Measurements from ENCODE around the gene KLHL13.
"Not testable (repeated sequence)": the region's sequence is repeated elsewhere in the genome, so short reads cannot be mapped to it uniquely, and the experiment has no call there.

The KLHL13 gene

DNA sequence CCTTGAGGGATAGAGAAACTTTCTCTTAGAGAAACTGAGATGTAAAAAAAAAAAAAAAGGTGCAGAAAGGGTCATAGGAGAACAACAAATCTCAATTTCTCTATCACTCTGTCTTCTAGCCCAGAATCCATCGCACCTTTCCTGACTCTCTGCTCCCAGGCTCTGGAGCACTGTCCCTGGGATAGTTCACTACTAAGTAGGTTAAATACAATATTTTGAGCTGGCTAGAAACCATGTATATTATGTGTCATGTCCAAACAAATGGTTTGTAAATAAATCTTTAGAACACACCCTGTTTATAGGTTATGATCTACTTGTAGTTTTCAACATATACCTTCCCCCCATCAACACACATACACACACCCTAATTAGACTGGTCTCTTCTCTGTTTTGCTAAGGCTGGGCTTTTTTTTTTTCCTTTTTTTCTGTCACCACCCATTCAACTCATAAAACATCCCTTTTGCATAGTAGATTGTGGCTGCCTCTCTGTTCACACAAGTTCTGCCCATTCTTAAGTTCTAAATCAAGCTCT is 124.4 kb downstream of the KLHL13 start:
- DNase-seq: no peak

- DNase-seq: no peak
These were observed 126.2 kb downstream of the KLHL13 start for GRCh38 chrX:117990438-117990837.

GRCh38 chrX:117989512-117989911 is 127.1 kb downstream of the KLHL13 start:
- DNase-seq: no peak

DNA sequence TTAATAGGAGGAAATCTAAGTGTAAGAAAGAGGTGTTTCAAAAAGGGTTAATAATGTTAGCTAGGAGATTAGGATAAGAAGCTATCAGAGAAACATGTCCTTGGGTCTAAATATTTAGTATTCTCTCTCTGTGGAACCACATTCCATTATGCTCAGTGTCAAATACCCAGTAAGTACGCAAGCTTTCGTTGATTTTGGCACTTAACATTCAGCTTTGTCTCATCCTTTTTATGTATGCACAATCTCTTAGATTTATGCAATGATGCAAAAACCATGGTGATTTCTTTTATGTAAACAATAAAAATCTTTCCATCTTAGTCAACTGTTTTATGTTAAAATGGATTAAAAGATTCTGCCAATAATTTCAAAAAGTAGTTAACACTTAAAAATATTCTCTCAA is 129.2 kb downstream of the KLHL13 start:
- DNase-seq: no peak

DNA sequence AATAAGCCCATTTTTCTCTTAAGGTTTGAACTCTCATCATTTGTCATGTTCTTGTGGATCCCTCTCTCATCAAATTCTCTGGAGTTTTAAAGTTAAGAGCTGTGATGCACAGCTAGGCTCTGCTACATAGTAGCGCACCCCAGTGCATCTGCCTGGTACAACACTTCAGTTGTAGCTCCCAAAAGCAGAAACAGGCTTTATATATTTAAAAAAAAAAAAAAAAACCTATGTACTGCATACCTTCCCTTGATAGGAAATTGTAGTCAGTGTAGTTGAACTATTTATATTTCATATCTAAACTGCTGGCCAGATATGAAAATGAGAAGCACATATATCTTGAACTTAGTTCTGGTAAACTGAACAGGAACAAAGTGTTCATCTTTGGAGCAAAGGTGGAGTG is 131.4 kb downstream of the KLHL13 start:
- no peak for DNase-seq

- no peak for DNase-seq
These were observed 133.8 kb downstream of the KLHL13 start for GRCh38 chrX:117982694-117983392.

- DNase-seq: no peak
These were observed 138.2 kb downstream of the KLHL13 start for GRCh38 chrX:117978402-117978801.

GRCh38 chrX:117977526-117977925 is 139.1 kb downstream of the KLHL13 start:
- no peak for DNase-seq

GRCh38 chrX:117973110-117973807 is 143.4 kb downstream of the KLHL13 start:
- DNase-seq: no peak

GRCh38 chrX:117972711-117973109 is 143.9 kb downstream of the KLHL13 start:
- DNase-seq: no peak

- DNase-seq: no peak
These were observed 146.8 kb downstream of the KLHL13 start for GRCh38 chrX:117969782-117970181.

DNA sequence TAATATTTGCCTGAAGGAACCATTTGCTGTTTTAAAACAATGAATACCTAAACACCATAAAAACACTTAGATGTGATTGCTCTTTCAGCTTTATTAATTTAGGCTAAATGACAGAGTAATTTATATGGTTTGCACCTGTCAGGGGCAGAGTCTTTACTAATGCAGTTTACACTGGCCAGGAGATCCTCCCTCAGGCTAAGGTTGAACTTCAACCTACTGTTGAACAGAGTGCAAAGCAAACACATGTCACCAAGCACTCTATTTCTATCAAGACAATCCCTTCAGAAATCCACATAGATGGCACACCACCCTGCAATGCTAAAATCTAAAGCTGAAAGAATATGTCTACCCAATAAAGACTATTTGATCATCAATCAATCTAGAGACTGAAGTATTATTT is 147.3 kb downstream of the KLHL13 start:
- DNase-seq: no peak

GRCh38 chrX:117959045-117959444 is 157.6 kb downstream of the KLHL13 start:
- DNase-seq: no peak

GRCh38 chrX:117957128-117957527 is 159.5 kb downstream of the KLHL13 start:
- no peak for DNase-seq

- DNase-seq: not testable (repeated sequence)
These were observed 177.3 kb downstream of the KLHL13 start for GRCh38 chrX:117939296-117939695.

DNA sequence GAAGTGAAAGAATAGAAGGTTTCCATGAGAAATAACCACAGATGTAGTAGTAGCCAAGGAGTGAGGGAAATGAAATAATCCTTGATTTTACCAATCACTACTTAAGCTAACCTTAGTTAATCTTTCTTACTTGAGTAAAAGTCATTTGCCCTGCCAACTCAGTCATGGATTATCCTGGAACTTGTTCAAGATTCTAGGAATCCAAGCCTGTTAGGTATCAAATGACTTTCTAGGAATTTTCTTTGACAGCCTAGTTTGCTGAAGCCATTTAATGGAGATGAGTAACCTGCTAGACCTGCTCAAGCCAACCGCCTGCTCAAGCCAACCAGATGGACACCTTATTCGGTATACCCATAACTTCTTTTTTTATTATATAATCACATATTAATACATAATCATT is 180.5 kb downstream of the KLHL13 start:
- DNase-seq: no peak

GRCh38 chrX:117930116-117930515 is 186.5 kb downstream of the KLHL13 start:
- not testable (repeated sequence) for DNase-seq

DNA sequence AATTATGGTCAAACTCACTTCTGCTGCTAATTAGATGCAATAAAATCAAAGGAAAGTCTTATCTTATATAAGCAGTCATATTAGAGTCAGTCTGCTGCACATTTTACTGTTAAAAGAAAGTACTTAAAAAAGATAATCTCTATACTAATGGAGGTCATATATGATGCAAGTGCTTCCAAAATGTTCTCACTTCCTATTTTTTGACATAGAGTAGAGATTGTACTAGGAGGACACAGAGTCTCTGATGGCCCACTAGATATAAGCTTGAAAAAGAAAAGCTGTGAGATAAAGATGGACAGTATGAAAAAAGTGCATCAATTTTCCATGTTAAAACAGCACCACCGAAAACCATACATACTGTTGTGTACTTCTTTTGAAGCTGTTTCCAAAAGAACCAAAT is 196.9 kb downstream of the KLHL13 start:
- no peak for DNase-seq

GRCh38 chrX:117910216-117910615 is 206.4 kb downstream of the KLHL13 start:
- no peak for DNase-seq

- no peak for DNase-seq
These were observed 218.4 kb downstream of the KLHL13 start for GRCh38 chrX:117898226-117898625.

DNA sequence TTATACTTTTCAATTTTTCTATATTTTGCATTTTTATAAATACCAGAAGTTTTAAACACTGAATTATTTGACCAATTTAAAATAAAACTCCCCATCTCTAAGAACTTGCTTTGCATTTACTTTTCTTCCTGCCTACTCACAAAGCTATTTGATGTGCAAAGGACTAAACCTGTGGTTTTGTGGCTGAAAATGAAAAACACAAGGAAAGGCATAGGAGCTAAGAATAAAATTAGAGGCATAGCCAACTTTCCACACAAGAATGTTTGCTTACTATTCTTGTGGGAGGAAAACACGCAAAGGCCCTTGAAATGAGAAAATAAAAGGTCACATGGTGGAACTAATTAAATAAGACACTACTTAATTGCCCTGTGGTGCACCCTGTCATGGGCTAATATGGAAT is 221.2 kb downstream of the KLHL13 start:
- no peak for DNase-seq

DNA sequence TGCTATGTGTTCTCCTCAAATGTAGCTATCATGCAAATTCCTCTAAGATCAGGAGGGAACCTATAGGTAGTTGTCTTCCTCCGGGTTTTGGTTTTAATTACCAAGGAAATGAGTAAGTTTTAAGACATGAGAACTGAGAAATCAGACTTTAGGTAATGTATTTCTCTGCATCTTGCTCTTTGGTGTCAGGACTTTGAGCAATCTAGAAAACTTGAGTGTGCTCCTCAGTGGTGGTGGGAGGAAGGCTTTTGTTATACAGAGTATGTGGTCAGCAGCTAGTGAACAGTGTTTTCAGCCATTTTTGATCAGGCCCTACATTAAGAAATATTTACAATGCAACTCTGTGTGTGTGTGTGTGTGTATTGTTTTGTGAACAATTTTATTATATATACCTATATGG is 224.1 kb downstream of the KLHL13 start:
- no peak for DNase-seq

GRCh38 chrX:117871796-117872195 is 244.8 kb downstream of the KLHL13 start:
- DNase-seq: no peak

GRCh38 chrX:117860517-117860916 is 256.1 kb downstream of the KLHL13 start:
- DNase-seq: no peak

Measured in T-helper 1 cell (primary cell).